Left renal pelvis (tissue), 4 donors: ENCODE data around the gene H3-3A. TPM values are rescaled to one million over a fixed set of nuclear protein-coding genes. Genes with fewer than 3 reads are reported as not detected.

Experiments used
- DNase-seq, 4 donors: peaks; one replicate each; pipeline ENCODE4 v3.0.0-alpha.2; 2013; ENCODE audit warnings: low read depth in 4 of 4, low spot score in 3 of 4
- polyA plus RNA-seq, 4 donors: library from polyadenylated mRNA; unstranded; fragments of 120-200 nt; gene quantifications; one replicate each; pipeline ENCODE4 v1.2.1, GENCODE V29; 2013; ENCODE audit not compliant: insufficient read length in 4 of 4

H3-3A gene
- 1,000 to 10,000 TPM; 1,093 to 1,770 (median 1,297) TPM for polyA plus RNA-seq

- peak in 3 of 4 donors; percentile 78 to 89 (median 89) for DNase-seq
These were observed at the start of gene H3-3A for GRCh38 chr1:226062558-226063223. TSS of gene H3-3A (plus strand) at chr1:226062716. CDS start at chr1:226064352, 1,636 bp downstream.

GRCh38 chr1:226017070-226017469 lies 45.4 kb upstream of the H3-3A start:
- no peak for DNase-seq

GRCh38 chr1:226019572-226019971 lies 42.9 kb upstream of the H3-3A start:
- no peak for DNase-seq

GRCh38 chr1:226021401-226021800 lies 41.1 kb upstream of the H3-3A start:
- DNase-seq = no peak

- DNase-seq = no peak
These were observed 40.7 kb upstream of the H3-3A start for GRCh38 chr1:226021801-226022200.

GRCh38 chr1:226023735-226024134 lies 38.8 kb upstream of the H3-3A start:
- no peak for DNase-seq

- DNase-seq = no peak
These were observed 35.7 kb upstream of the H3-3A start for GRCh38 chr1:226026833-226027232.

GRCh38 chr1:226027538-226028217 lies 34.8 kb upstream of the H3-3A start:
- no peak for DNase-seq

- no peak for DNase-seq
These were observed 33.4 kb upstream of the H3-3A start for GRCh38 chr1:226029093-226029496.

- DNase-seq = no peak
These were observed 32.8 kb upstream of the H3-3A start for GRCh38 chr1:226029568-226030225.

- DNase-seq = no peak
These were observed 28.9 kb upstream of the H3-3A start for GRCh38 chr1:226033582-226033981.

- DNase-seq = no peak
These were observed 28.5 kb upstream of the H3-3A start for GRCh38 chr1:226033991-226034390.

GRCh38 chr1:226034482-226034881 lies 28.0 kb upstream of the H3-3A start:
- DNase-seq = no peak

- no peak for DNase-seq
These were observed 26.6 kb upstream of the H3-3A start for GRCh38 chr1:226035915-226036314.

GRCh38 chr1:226038661-226039060 lies 23.9 kb upstream of the H3-3A start:
- DNase-seq = no peak

GRCh38 chr1:226041419-226041818 lies 21.1 kb upstream of the H3-3A start:
- DNase-seq = no peak

GRCh38 chr1:226044514-226045101 lies 17.9 kb upstream of the H3-3A start:
- DNase-seq = no peak

- DNase-seq = no peak
These were observed 16.3 kb upstream of the H3-3A start for GRCh38 chr1:226046240-226046639.

GRCh38 chr1:226047495-226047894 lies 15.0 kb upstream of the H3-3A start:
- no peak for DNase-seq

- DNase-seq = no peak
These were observed 13.6 kb upstream of the H3-3A start for GRCh38 chr1:226048886-226049285.

- DNase-seq = no peak
These were observed 12.4 kb upstream of the H3-3A start for GRCh38 chr1:226050133-226050532.
